Activated T-cell treated with anti-CD3 and anti-CD28 coated beads for 1 hour (primary cell): Measurements from ENCODE around the gene SCAMP5.

Source experiments
- DNase-seq: peaks from one replicate; pipeline ENCODE4 v3.0.0-alpha.2; 2020; ENCODE audit warnings: low read depth

Gene SCAMP5

GRCh38 chr15:75070674-75071073 is 75.3 kb downstream of the SCAMP5 start:
- no peak for DNase-seq
